IPS-18c (cell line): ENCODE measurements around the gene RNF148.

Source experiments
- H3K4me3 ChIP-seq: 2 replicates; pipeline ENCODE4 v1.7.0; 2013; ENCODE audit warnings: low read depth, mild to moderate bottlenecking, low read length, moderate library complexity; ENCODE audit not compliant: insufficient read depth
- H3K9me3 ChIP-seq: one replicate; pipeline ENCODE4 v1.6.1; 2013; ENCODE audit warnings: mild to moderate bottlenecking, low read length, moderate library complexity; ENCODE audit not compliant: control insufficient read depth, insufficient read depth

Gene RNF148

GRCh38 chr7:122702872-122703510 lies at the start of gene RNF148:
TSS of gene RNF148 (minus strand) at chr7:122702922. CDS start at chr7:122702750, 172 bp downstream.
- Histone ChIP-seq H3K9me3 (no peaks in the 10 kb centered on the region), H3K4me3 (no peak within 1 kb of the TSS)

GRCh38 chr7:122750389-122750788 lies 47.7 kb upstream of the RNF148 start:
- no peaks in the 10 kb centered on the region for H3K9me3 ChIP-seq
- no peak overlapping the region for H3K4me3 ChIP-seq

- Histone ChIP-seq H3K4me3 (no peak overlapping the region), H3K9me3 (no peaks in the 10 kb centered on the region)
These were observed 45.5 kb upstream of the RNF148 start for GRCh38 chr7:122748195-122748594.

GRCh38 chr7:122746948-122747347 lies 44.2 kb upstream of the RNF148 start:
- H3K9me3 ChIP-seq = no peaks in the 10 kb centered on the region

GRCh38 chr7:122743211-122743610 lies 40.5 kb upstream of the RNF148 start:
- no peaks in the 10 kb centered on the region for H3K9me3 ChIP-seq

More at GRCh38 chr7:122746948-122747347, 44.2 kb upstream of the RNF148 start:
- no peak overlapping the region for H3K4me3 ChIP-seq

GRCh38 chr7:122738947-122739346 lies 36.2 kb upstream of the RNF148 start:
- H3K4me3 ChIP-seq = no peak overlapping the region
- H3K9me3 ChIP-seq = no peaks in the 10 kb centered on the region

More at GRCh38 chr7:122743211-122743610, 40.5 kb upstream of the RNF148 start:
- no peak overlapping the region for H3K4me3 ChIP-seq

GRCh38 chr7:122736183-122736582 lies 33.5 kb upstream of the RNF148 start:
- Histone ChIP-seq H3K4me3 (no peak overlapping the region), H3K9me3 (no peaks in the 10 kb centered on the region)

GRCh38 chr7:122727759-122728158 lies 25.0 kb upstream of the RNF148 start:
- Histone ChIP-seq H3K4me3 (no peak overlapping the region), H3K9me3 (no peaks in the 10 kb centered on the region)

- Histone ChIP-seq H3K9me3 (no peaks in the 10 kb centered on the region), H3K4me3 (no peak overlapping the region)
These were observed 24.6 kb upstream of the RNF148 start for GRCh38 chr7:122727354-122727753.

GRCh38 chr7:122726881-122727280 lies 24.2 kb upstream of the RNF148 start:
- Histone ChIP-seq H3K9me3 (no peaks in the 10 kb centered on the region), H3K4me3 (no peak overlapping the region)

- Histone ChIP-seq H3K9me3 (no peaks in the 10 kb centered on the region), H3K4me3 (no peak overlapping the region)
These were observed 21.6 kb upstream of the RNF148 start for GRCh38 chr7:122724366-122724765.

GRCh38 chr7:122719010-122719578 lies 16.4 kb upstream of the RNF148 start:
- H3K4me3 ChIP-seq = no peak overlapping the region
- H3K9me3 ChIP-seq = no peaks in the 10 kb centered on the region

GRCh38 chr7:122717356-122718089 lies 14.8 kb upstream of the RNF148 start:
- H3K4me3 ChIP-seq = no peak overlapping the region
- H3K9me3 ChIP-seq = no peaks in the 10 kb centered on the region

- no peaks in the 10 kb centered on the region for H3K9me3 ChIP-seq
- H3K4me3 ChIP-seq = no peak overlapping the region
These were observed 12.5 kb upstream of the RNF148 start for GRCh38 chr7:122715183-122715582.

GRCh38 chr7:122710916-122711315 lies 8.2 kb upstream of the RNF148 start:
- H3K9me3 ChIP-seq = no peaks in the 10 kb centered on the region
- H3K4me3 ChIP-seq = no peak overlapping the region

GRCh38 chr7:122709930-122710646 lies 7.4 kb upstream of the RNF148 start:
- H3K9me3 ChIP-seq = no peaks in the 10 kb centered on the region
- H3K4me3 ChIP-seq = no peak overlapping the region

GRCh38 chr7:122706836-122707235 lies 4.1 kb upstream of the RNF148 start:
- no peaks in the 10 kb centered on the region for H3K9me3 ChIP-seq
- no peak overlapping the region for H3K4me3 ChIP-seq

GRCh38 chr7:122699017-122699416 lies 3.7 kb downstream of the RNF148 start, which contains the start of gene RNF133:
TSS of gene RNF133 (minus strand) at chr7:122699117. CDS start at chr7:122698918, 199 bp downstream.
- H3K4me3 ChIP-seq = no peak within 1 kb of the TSS
- H3K9me3 ChIP-seq = no peaks in the 10 kb centered on the region
